ENCODE measurements around the gene GMFB.
"Not testable (repeated sequence)": the region's sequence is repeated elsewhere in the genome, so short reads cannot be mapped to it uniquely, and the experiment has no call there.

- not testable (repeated sequence) for TF ChIP-seq POLR2A (IDR thresholded peaks at IDR 0.05)
- TF ChIP-seq, protein P1, sequence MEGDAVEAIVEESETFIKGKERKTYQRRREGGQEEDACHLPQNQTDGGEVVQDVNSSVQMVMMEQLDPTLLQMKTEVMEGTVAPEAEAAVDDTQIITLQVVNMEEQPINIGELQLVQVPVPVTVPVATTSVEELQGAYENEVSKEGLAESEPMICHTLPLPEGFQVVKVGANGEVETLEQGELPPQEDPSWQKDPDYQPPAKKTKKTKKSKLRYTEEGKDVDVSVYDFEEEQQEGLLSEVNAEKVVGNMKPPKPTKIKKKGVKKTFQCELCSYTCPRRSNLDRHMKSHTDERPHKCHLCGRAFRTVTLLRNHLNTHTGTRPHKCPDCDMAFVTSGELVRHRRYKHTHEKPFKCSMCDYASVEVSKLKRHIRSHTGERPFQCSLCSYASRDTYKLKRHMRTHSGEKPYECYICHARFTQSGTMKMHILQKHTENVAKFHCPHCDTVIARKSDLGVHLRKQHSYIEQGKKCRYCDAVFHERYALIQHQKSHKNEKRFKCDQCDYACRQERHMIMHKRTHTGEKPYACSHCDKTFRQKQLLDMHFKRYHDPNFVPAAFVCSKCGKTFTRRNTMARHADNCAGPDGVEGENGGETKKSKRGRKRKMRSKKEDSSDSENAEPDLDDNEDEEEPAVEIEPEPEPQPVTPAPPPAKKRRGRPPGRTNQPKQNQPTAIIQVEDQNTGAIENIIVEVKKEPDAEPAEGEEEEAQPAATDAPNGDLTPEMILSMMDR (IDR thresholded peaks at IDR 0.05) = not testable (repeated sequence)
Measured at GRCh38 chr14:54456820-54457608, 31.8 kb downstream of the GMFB start.

Measured in vagina (tissue), 2 donors.